CD4-positive, alpha-beta T cell treated with Interleukin-1 beta for 1 hour (primary cell): Measurements from ENCODE around the gene SEPTIN5.
A peak's percentile ranks its signal among the peaks of the same experiment; 100 is the strongest.

ENCODE experiments used
- DNase-seq, 2 donors: peaks; one replicate each; pipeline ENCODE4 v3.0.0-alpha.2; 2020 to 2022

SEPTIN5 gene

GRCh38 chr22:19706661-19707151 is 7.6 kb upstream of the SEPTIN5 start:
- no peak for DNase-seq

DNA sequence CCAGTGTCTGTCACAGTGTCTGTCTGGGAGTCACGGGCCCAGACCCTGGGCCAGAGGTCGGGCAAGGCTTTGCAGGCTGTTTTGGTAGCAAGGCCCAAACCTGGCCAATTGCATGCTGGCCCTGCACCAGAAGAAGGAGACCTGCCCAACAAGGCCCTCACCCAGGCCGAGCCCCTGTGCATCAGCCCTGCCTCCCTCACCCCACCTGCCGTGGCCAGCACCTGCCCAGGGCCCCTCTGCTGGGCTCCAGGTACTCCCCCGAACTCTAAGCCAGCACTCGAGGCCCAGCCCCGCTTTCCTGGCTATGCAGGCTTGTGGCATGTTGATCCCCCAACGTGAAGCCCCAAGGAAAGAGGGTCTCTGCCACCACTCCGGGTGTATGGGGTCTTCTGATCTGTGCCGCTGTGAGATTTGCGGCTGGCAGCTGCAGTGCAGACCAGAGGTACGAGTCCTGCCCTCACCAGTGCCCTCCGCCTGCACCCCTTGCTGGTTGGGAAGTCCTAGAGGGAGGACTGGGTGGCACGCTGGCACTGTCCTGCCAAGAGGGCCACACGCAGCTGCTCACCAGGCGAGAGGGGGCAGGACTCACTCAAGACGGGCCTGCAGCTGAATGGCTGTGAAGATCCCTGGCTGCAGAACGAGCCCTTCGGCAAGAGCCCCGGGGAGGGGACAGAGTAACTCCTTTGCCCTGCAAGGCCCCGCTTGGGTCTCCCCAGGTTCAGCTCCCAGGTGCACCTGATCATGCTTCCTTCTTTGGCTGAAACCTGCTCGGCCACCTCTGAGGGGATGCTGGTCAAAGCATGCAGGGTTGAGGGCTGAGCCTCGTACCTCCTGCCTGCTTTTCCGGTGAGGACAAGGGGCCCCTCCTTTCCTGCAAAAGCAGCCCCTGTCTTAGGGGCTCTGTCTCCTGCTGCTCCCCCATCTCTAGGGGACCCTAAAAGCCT is 6.7 kb upstream of the SEPTIN5 start:
- no peak for DNase-seq

DNA sequence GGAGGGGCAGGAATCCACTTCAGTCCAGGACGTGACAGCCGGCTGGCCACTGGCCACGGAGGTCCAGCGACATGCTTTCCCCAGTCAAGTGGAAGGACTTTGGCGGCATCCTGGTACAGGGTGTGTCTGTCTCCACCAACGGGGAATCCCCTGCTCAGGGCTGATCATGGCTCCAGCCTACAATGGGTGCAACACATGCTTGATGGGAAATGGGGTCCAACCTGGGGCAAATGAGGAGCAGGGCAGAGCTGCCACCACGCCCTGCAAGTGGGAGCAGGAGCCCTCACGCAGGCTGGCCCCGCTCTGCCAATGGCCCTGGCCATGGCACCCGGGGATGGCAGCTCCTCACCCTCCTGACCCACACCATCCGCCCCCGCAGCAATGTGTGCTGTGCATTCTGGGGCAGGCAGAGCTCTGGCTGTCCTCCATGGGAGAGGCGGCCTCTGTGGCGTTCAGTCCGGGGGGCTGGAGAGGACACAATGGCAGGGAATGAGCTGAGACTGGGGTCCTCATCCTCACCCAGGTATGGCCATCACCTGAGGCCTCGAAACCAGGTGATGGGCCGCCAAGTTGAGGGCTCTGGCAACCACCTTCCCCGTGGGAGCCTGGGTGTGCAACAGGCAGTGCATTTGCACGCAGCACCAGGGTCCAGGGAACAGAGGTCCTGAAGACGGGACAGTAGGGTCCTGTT is 5.8 kb upstream of the SEPTIN5 start:
- DNase-seq, result no peak

DNA sequence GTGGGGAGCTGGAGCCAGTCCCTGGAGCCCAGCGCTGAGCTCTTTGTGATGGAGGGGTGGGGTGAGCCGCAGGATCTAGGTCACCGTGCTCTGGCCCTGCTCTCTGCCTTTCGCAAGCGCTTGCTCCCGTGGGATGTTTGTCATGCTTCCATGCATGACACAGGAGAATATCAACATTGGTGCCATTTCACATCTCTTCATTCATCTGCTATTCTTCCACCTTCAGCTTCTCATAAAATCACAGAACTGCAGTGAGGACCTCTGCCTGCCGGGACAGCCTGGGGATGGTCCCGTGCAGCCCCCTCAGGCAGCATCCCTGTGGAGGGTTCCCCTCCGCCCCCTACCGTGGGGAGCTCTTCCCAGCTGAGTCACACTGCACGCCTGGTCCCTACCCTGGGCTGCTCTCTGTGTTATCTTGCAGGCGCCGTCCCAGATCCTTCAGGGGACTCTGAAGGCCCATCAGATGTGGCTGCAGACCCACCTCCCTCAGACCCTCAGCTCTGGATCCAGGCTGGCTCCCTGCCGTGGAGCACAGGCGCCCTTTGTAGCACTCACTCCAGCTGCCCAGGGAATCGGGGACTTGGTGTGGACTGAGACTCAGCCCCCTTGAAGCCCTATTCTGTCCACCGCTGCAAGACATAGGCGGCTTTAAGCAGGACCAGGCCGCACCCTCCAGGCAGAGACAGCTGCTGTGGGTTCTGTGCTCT is 5.1 kb upstream of the SEPTIN5 start:
- no peak for DNase-seq

GRCh38 chr22:19710020-19710768 is 4.1 kb upstream of the SEPTIN5 start:
- DNase-seq, result no peak

GRCh38 chr22:19710769-19711106 is 3.6 kb upstream of the SEPTIN5 start:
- DNase-seq, result no peak

DNA sequence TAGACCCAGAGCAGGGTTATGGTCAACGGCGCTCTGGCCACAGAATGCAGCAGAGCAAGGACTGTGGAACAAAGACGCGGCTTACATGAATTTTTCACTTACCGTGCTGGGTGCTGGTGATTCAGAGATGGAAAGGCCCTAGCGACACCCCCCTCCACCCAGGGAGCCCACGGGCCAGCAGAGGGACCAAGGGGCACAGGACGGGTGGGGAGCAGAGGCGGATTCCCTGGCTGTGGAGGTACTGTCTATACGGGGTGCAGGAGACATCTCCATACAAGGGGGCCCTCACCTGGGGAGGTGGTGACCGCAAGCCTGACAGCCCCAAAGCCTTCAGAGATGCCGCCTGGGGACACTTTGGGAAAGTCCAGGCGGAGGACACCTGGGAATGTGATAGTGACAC is 1.1 kb upstream of the SEPTIN5 start:
- no peak for DNase-seq

GRCh38 chr22:19713650-19714311 is 522 bp upstream of the SEPTIN5 start:
- no peak for DNase-seq

DNA sequence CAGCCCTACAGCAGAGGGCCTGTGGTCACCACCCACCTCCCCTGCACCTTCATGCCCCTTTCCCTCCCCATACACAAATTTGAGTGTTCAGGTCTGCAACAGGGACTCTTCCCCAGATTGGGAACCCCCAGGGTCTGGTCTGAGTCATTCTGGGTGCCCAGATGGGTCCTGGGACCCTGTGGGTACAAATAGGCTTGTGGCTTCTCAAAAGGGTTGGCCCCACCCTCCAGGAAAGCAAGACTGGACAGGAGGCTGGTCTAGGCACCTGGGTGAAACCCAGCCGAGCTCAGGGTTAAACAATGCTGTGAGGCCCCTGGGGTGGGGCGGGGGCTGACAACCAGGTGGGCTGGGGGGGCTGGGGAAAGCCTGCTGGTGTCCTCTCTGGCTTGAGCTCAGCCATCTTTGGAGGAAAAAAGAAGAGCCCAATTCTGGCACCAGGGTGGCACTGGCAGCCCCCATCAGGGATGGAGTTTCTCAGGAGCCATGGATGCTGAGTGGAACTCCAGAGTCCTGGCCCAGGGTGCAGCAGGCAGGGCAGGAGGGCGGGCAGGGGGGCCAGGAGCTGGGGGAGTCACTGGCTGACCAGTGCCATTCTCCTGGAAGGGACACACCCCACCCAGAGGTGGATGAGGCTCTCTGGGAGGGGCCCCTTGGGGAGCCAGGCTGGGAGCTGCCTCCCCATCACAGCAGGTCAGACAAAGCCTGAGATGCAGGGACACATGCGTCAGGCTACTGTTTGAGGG is 1.1 kb downstream of the SEPTIN5 start:
- DNase-seq, result no peak

- no peak for DNase-seq
These were observed 1.9 kb downstream of the SEPTIN5 start for GRCh38 chr22:19716041-19716828.

GRCh38 chr22:19716829-19717105 is 2.5 kb downstream of the SEPTIN5 start:
- DNase-seq, result no peak

- DNase-seq, result no peak
These were observed 2.9 kb downstream of the SEPTIN5 start for GRCh38 chr22:19717181-19717580.

DNA sequence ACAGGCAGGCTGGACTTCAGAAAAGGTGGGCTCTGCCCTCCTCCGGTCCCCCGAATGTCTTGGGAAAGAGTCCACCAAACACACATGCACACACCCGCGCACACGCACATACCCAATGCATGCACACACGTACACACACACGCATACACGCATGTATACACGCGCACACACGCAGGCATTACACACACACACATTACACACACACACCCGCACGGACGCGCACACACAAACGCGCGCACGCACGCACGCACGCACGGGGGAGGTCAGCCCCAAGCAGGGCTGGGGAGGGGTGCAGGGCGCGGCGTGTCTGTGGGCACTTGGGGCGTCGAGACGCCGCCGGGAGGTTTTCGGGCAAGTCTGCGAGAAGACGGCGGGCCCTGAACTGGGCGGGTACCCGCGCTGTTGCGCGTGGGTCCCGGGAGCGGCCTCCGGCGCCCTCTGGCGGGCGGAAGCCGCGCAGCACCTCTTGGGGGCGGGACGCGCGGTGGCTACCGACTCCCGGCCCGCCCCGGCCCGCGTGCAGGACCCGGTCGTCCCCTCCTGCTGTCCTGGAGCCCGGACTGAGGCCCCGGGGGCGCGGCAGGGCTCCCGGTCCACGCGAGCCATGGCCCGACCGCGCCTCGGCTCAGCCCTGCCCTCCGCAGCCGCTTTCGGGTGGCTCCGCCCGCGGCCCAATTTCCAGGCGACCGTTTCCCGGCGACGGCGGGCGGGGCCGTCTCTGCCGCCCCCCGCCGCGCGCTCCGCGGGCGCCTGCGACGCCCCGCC is 3.6 kb downstream of the SEPTIN5 start:
- DNase-seq, result peak; percentile 79 to 84

GRCh38 chr22:19718456-19719049 is 4.2 kb downstream of the SEPTIN5 start:
- no peak for DNase-seq

GRCh38 chr22:19719050-19719482 is 4.8 kb downstream of the SEPTIN5 start:
- DNase-seq, result no peak

DNA sequence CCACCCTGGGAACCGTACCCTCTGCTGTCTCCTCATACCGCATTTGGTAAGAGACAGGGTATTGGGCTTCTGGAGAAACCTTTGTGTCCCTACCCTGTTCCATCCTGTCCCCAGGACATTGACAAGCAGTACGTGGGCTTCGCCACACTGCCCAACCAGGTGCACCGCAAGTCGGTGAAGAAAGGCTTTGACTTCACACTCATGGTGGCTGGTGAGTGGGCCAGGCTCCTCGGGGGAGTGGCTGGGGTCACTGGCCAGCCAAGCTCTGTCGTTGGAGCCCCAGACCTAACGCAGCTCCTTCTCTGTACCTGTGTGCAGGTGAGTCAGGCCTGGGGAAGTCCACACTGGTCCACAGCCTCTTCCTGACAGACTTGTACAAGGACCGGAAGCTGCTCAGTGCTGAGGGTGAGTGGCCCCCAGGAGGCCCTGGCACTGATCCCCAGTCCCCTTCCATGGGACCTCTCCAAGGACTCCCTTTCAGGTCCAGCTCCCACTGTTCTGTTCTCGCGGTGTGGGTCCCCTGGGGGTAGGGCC is 5.3 kb downstream of the SEPTIN5 start:
- no peak for DNase-seq

- no peak for DNase-seq
These were observed 6.0 kb downstream of the SEPTIN5 start for GRCh38 chr22:19720150-19720827.

GRCh38 chr22:19720999-19721329 is 6.7 kb downstream of the SEPTIN5 start:
- DNase-seq, result no peak
